Duodenal mucosa (tissue), 2 donors: ENCODE measurements around the gene MED27.
A peak's percentile ranks its signal among the peaks of the same experiment; 100 is the strongest.

Experiments used
- H3K27ac ChIP-seq: one replicate; pipeline ENCODE4 v1.7.0; 2013; ENCODE audit warnings: low read depth, low read length
- H3K27me3 ChIP-seq, 2 donors: one replicate each; pipeline ENCODE4 v1.7.0; 2013; ENCODE audit warnings: low read length in 2 of 2, control low read depth in 1 of 2; ENCODE audit not compliant: insufficient read depth in 2 of 2, control insufficient read depth in 1 of 2
- H3K36me3 ChIP-seq, 2 donors: one replicate each; pipeline ENCODE4 v1.7.0; 2013; ENCODE audit warnings: low read length in 2 of 2, control low read depth in 1 of 2; ENCODE audit not compliant: insufficient read depth in 2 of 2, control insufficient read depth in 1 of 2
- H3K4me1 ChIP-seq, 2 donors: one replicate each; pipeline ENCODE4 v1.7.0; 2013; ENCODE audit warnings: low read length in 2 of 2, control low read depth in 1 of 2; ENCODE audit not compliant: insufficient read depth in 2 of 2, control insufficient read depth in 1 of 2
- H3K4me3 ChIP-seq, 2 donors: one replicate each; pipeline ENCODE4 v1.7.0; 2013; ENCODE audit warnings: low read length in 2 of 2, low read depth in 1 of 2
- H3K9ac ChIP-seq, 2 donors: one replicate each; pipeline ENCODE4 v1.7.0; 2013; ENCODE audit warnings: low read length in 2 of 2, low read depth in 1 of 2
- H3K9me3 ChIP-seq, 2 donors: one replicate each; pipeline ENCODE4 v1.7.0; 2013; ENCODE audit warnings: low read length in 2 of 2, control low read depth in 1 of 2; ENCODE audit not compliant: control insufficient read depth in 1 of 2

Gene MED27, protein sequence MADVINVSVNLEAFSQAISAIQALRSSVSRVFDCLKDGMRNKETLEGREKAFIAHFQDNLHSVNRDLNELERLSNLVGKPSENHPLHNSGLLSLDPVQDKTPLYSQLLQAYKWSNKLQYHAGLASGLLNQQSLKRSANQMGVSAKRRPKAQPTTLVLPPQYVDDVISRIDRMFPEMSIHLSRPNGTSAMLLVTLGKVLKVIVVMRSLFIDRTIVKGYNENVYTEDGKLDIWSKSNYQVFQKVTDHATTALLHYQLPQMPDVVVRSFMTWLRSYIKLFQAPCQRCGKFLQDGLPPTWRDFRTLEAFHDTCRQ

DNA sequence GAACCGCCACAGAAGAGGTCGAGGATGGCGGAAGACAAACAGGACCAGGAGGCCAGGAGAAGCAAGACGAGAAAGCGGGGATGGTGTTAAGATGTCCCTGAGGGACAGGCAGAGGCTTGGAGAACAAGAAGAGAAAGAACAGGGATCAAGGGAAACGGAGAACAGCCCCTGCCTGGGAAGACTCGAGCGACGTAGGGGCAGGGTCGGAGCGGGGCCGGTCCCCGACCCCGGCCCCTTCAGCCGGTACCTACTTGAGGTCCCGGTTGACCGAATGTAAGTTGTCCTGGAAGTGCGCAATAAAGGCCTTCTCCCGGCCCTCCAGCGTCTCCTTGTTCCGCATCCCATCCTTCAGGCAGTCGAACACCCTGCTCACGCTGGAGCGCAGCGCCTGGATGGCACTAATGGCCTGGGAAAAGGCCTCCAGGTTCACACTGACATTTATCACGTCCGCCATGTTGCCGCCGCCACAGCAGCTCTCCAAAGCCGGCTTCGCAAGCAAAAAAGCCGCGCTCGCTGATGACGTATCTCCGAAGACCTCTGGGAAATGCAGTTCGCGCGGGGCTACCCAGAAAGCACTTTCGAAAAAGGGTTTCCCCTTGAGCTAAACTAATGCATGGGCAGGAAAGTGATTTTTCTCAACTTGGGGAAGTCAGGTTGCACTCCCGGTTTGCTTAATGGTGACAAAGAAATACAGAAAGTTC, at the start of gene MED27:
Gene MED27 (minus strand): TSS at position 477 of the 701 bp plus-strand sequence. CDS start 23 bp downstream, at position 454.
- H3K27ac ChIP-seq, result no peak within 1 kb of the TSS
- peak within 1 kb of the TSS; percentile 85 to 99 for H3K4me3 ChIP-seq
- H3K27me3 ChIP-seq, result no peaks in the 10 kb centered on the region
- H3K36me3 ChIP-seq, result peaks cover 17 to 22% of the 10 kb centered on the region in 2 donors
- peaks cover 17 to 19% of the 10 kb centered on the region in 2 donors for H3K4me1 ChIP-seq
- no peaks in the 10 kb centered on the region for H3K9me3 ChIP-seq
- peak within 1 kb of the TSS; percentile 83 to 94 for H3K9ac ChIP-seq

DNA sequence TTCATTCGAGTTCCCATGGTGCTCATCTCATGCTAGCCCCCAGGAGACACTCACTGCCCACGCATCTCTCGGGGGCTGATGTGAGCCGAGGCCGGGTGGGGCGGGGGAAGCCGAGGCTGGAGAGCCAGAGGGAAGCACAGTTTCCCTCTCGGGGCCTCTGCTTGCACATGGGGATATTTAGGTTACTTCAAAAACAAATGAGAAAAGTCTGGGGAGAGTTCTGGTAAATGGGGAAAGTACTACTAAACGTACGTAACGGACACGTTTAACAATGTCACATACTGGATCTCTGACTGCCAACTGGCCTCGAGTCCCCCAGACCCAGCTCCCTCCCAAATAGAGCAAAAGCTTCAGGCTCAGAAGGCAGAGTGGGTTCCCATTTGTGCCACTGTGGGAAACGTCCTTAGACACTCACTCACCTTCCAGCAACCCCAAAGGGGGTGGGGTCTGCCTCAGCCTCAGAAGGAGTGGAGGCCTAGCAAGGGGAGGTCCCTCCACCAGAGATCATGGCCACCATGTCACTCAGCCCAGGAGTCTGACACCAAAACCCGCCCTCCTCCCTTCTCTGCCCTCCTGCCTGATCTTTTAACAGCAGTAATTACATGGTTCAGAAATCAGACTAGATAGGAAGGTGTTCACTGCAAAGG, 48.3 kb upstream of the MED27 start:
- Histone ChIP-seq H3K36me3 (no peaks in the 10 kb centered on the region), H3K4me3 (no peak overlapping the region), H3K9me3 (no peaks in the 10 kb centered on the region), H3K27ac (no peak overlapping the region), H3K4me1 (no peaks in the 10 kb centered on the region), H3K27me3 (peaks cover 38 to 39% of the 10 kb centered on the region in 2 donors), H3K9ac (no peak overlapping the region)

DNA sequence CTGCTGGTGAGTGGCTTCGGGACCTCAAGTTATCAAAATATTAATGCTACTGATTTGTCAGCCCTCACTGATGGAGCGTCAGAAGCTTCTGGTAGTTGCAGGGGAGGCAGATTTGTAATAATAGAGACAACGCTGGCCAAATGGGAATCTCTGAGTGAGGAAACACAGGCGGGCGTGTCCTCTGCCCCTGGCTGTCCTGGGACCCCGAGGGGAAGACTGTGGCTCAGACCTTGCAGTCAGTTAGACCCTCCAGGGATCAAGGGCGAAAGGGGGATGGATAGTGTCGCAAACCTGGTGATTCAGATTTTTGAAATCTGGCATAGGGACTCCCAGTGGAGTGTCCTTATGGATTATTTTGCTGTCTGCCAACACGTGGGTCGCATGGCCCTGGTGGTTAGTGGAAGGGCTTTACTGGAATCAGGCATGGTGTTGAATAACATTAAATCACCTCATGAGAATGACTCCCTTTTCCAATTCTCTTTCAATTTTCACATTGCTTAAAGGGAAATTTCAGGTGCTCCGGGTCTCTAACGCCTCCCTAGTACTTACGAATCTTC, 47.1 kb upstream of the MED27 start:
- H3K27ac ChIP-seq, result no peak overlapping the region

DNA sequence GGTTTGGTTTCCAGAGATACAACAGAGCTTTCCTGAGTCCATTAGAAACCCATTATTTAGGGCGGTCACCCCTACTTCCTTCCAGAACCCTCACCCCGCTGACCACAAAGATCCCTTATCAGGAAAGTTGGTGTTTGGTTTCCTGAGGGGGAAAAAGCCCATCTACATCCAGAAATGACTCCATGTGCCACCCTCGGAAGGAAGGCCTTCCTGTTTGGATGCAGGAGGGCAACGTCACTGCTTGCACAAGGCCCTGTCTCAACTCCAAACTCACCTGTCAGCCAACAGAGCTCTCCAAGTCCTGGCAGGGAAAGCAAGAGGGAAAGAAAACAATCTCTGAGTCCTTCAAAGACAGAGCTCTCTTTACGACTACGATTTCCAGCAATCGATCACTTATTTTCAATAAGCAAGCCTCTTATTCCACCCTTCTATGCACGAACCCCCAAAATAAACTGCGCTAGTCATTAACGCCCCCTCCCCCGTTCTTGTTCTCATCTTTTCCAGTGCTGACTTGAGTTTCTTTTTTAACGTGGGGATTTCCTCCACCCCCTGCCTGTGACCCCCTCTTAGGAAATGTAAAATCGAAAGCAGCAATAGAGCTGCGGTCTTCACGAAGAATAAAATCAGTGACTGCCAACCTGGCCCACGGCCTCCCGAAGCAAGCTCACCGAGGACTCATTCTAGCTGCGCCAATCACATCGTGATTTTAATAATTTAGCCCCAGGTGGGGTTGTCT, 46.4 kb upstream of the MED27 start:
- H3K9ac ChIP-seq, result no peak overlapping the region
- peak overlapping the region in 1 of 2 donors; percentile 24 for H3K4me3 ChIP-seq
- H3K27ac ChIP-seq, result no peak overlapping the region
- H3K4me1 ChIP-seq, result no peaks in the 10 kb centered on the region
- H3K27me3 ChIP-seq, result peaks cover 33 to 38% of the 10 kb centered on the region in 2 donors
- H3K9me3 ChIP-seq, result no peaks in the 10 kb centered on the region
- no peaks in the 10 kb centered on the region for H3K36me3 ChIP-seq

More for the DNA sequence above, 47.1 kb upstream of the MED27 start:
- Histone ChIP-seq H3K4me3 (no peak overlapping the region), H3K9me3 (no peaks in the 10 kb centered on the region), H3K9ac (no peak overlapping the region), H3K27me3 (peaks cover 38 to 42% of the 10 kb centered on the region in 2 donors), H3K36me3 (no peaks in the 10 kb centered on the region), H3K4me1 (no peaks in the 10 kb centered on the region)

DNA sequence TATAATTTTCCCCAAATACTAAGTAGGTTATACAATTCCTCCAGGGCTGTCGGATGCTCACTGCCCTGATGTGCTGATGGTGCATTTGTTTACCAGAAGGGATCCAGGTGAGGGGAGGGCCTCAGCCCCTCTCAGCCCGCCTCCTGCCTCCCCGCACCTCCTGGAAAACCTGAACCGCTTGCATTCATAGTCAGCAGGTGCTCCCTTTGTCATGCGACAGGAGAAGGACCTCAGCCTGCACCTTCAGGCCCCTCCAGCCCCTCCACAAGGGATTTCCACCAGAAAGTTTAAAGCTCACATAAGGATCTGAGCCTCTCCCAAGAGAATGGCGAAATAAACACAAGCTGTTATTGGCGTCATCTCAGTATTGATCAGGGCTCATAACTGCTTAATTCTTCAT, 45.7 kb upstream of the MED27 start:
- Histone ChIP-seq H3K27ac (no peak overlapping the region), H3K4me1 (no peaks in the 10 kb centered on the region), H3K36me3 (no peaks in the 10 kb centered on the region), H3K4me3 (no peak overlapping the region), H3K9me3 (no peaks in the 10 kb centered on the region), H3K9ac (no peak overlapping the region), H3K27me3 (peaks cover 28 to 38% of the 10 kb centered on the region in 2 donors)

DNA sequence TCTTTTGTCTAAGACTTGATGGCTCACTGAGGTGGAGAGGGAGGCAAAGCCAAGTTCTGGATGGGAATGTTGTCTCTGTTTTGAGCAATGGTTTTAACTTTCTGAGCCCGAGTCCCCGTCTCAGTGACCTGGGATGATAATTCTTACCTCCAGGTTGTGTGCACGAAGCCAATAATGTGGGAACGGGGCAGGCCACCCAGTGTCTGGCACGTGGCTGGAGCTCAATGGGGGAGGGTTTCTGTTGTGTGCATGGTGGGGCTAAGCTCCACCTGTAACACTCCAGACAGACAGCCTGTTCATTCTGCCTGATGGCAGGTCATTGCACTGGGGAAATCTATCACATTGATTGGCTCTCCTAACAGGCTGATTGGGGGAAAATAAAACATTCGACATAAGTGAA, 45.1 kb upstream of the MED27 start:
- no peaks in the 10 kb centered on the region for H3K9me3 ChIP-seq
- no peak overlapping the region for H3K4me3 ChIP-seq
- no peaks in the 10 kb centered on the region for H3K4me1 ChIP-seq
- H3K36me3 ChIP-seq, result no peaks in the 10 kb centered on the region
- H3K27ac ChIP-seq, result no peak overlapping the region
- H3K9ac ChIP-seq, result no peak overlapping the region
- H3K27me3 ChIP-seq, result peaks cover 28 to 36% of the 10 kb centered on the region in 2 donors

DNA sequence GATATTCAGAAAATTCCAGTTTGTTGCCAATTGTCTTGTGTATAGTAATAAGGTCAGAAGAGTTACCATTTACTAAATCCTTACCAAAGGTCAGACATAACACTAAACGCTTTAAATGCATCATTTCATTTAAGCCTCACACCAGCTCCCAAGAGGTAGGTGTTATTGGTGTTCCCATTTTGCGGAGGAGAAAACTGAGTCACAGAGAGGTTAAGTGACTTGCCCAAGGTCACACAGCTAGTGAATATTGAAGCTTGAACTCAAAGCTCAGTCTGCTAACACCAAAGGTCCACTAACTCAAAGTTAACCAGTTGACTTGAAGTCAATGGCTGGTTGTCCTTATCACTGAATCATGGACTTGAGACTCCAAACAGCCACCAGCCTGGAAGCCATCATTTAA, 41.4 kb upstream of the MED27 start:
- H3K9ac ChIP-seq, result no peak overlapping the region
- no peak overlapping the region for H3K27ac ChIP-seq
- no peaks in the 10 kb centered on the region for H3K9me3 ChIP-seq
- H3K4me1 ChIP-seq, result no peaks in the 10 kb centered on the region
- H3K36me3 ChIP-seq, result no peaks in the 10 kb centered on the region
- no peak overlapping the region for H3K4me3 ChIP-seq
- H3K27me3 ChIP-seq, result peaks cover 16 to 24% of the 10 kb centered on the region in 2 donors

DNA sequence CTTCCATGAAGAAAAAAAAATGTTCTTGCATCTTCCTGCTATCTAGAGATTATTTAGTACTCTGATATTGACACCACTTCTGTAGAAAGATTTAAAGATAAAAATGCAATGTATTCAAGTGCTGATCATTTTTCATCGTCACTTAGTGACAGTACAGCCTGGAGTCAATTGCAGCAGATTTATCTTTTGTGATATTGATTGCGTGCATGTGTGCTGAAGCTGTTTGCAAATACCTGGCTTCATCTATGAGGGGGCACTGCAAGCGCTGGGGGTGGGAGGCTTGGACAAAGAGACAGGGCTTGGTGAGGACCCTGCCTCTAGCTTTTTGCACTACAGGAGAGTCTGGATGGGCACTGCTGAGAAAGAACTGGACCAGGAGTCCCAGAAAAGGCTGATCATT, 38.0 kb upstream of the MED27 start:
- H3K9me3 ChIP-seq, result no peaks in the 10 kb centered on the region
- no peaks in the 10 kb centered on the region for H3K4me1 ChIP-seq
- no peak overlapping the region for H3K27ac ChIP-seq
- no peaks in the 10 kb centered on the region for H3K36me3 ChIP-seq
- no peak overlapping the region for H3K9ac ChIP-seq
- no peak overlapping the region for H3K4me3 ChIP-seq
- H3K27me3 ChIP-seq, result peaks cover 4 to 8% of the 10 kb centered on the region in 2 donors

DNA sequence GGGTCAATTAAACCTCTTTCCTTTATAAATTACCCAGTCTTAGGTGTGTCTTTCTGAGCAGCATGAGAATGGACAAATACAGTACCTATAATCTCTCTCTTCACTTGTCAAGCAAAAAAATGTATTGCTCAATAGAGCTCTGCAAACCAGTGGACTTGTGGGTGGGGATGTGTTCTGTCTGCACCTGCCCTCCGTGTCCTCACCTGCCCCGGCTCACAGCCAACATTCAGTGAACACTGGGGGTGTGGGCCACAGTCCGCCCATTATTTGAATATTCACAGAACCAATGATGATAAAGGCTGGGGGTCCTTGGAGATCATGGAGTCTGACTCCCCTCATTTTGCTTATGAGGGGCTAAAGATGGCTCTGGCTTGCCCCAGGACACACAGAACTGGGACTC, 36.9 kb upstream of the MED27 start:
- Histone ChIP-seq H3K36me3 (no peaks in the 10 kb centered on the region), H3K27me3 (peaks cover 0 to 8% of the 10 kb centered on the region in 2 donors)

More for the DNA sequence above, 36.9 kb upstream of the MED27 start:
- no peaks in the 10 kb centered on the region for H3K9me3 ChIP-seq
- H3K4me3 ChIP-seq, result no peak overlapping the region
- no peaks in the 10 kb centered on the region for H3K4me1 ChIP-seq
- H3K9ac ChIP-seq, result no peak overlapping the region
- no peak overlapping the region for H3K27ac ChIP-seq
